SK-N-SH treated with all-trans-retinoic acid at 6 μM for 48 hours (cell line): ENCODE measurements around the gene LAMC1.

Experiments used
- ARNTL ChIP-seq: fragments of 450-650 bp; formaldehyde crosslinking; IDR thresholded peaks from 2 replicates; pipeline ENCODE4 v1.5.0; 2020; ENCODE audit warnings: low read depth, mild to moderate bottlenecking, moderate library complexity, borderline replicate concordance
- BACH2 ChIP-seq: fragments of 250-450 bp; sonication (Bioruptor Pico); IDR thresholded peaks from 2 replicates; pipeline ENCODE4 v1.9.0; 2021; ENCODE audit warnings: mild to moderate bottlenecking, borderline replicate concordance
- SNAI2 ChIP-seq: fragments of 250-450 bp; sonication (Bioruptor Pico); IDR thresholded peaks from 2 replicates; pipeline ENCODE4 v1.5.0; 2020; ENCODE audit warnings: mild to moderate bottlenecking, moderate library complexity
- TCF4 ChIP-seq: fragments of 250-450 bp; sonication (Bioruptor Pico); IDR thresholded peaks from 2 replicates; pipeline ENCODE4 v1.8.0; 2021; ENCODE audit warnings: mild to moderate bottlenecking, moderate library complexity, borderline replicate concordance
- TOX ChIP-seq: fragments of 250-450 bp; sonication (Bioruptor Pico); IDR thresholded peaks from 2 replicates; pipeline ENCODE4 v1.8.0; 2021; ENCODE audit warnings: mild to moderate bottlenecking, moderate library complexity, borderline replicate concordance
- ZC3H10 ChIP-seq: fragments of 250-450 bp; sonication (Bioruptor Pico); IDR thresholded peaks from 2 replicates; pipeline ENCODE4 v1.5.1; 2021; ENCODE audit warnings: mild to moderate bottlenecking, moderate library complexity
- ZFP3 ChIP-seq: fragments of 250-450 bp; sonication (Bioruptor Pico); IDR thresholded peaks from 2 replicates; pipeline ENCODE4 v1.5.0; 2020; ENCODE audit warnings: mild to moderate bottlenecking, moderate library complexity
- ZNF565 ChIP-seq: fragments of 450-650 bp; formaldehyde crosslinking; conservative IDR thresholded peaks from 2 replicates; pipeline ENCODE4 v1.5.0; 2020; ENCODE audit warnings: low read depth, mild to moderate bottlenecking, moderate library complexity
- ZNF8 ChIP-seq: fragments of 450-650 bp; formaldehyde crosslinking; IDR thresholded peaks from 2 replicates; pipeline ENCODE4 v1.5.0; 2020; ENCODE audit warnings: mild to moderate bottlenecking, moderate library complexity
- TF ChIP-seq, protein P1 (sequence below): fragments of 250-450 bp; sonication (Bioruptor Pico); IDR thresholded peaks from 2 replicates; pipeline ENCODE4 v1.8.0; 2020; ENCODE audit warnings: mild to moderate bottlenecking, moderate library complexity, borderline replicate concordance
- TF ChIP-seq, protein P2 (sequence below): fragments of 250-450 bp; sonication (Bioruptor Pico); IDR thresholded peaks from 2 replicates; pipeline ENCODE4 v1.5.1; 2020; ENCODE audit warnings: low read depth, mild to moderate bottlenecking, moderate library complexity
- TF ChIP-seq, protein P3 (sequence below): fragments of 250-450 bp; sonication (Bioruptor Pico); IDR thresholded peaks from 2 replicates; pipeline ENCODE4 v1.5.0; 2020; ENCODE audit warnings: mild to moderate bottlenecking, moderate library complexity

DNA sequence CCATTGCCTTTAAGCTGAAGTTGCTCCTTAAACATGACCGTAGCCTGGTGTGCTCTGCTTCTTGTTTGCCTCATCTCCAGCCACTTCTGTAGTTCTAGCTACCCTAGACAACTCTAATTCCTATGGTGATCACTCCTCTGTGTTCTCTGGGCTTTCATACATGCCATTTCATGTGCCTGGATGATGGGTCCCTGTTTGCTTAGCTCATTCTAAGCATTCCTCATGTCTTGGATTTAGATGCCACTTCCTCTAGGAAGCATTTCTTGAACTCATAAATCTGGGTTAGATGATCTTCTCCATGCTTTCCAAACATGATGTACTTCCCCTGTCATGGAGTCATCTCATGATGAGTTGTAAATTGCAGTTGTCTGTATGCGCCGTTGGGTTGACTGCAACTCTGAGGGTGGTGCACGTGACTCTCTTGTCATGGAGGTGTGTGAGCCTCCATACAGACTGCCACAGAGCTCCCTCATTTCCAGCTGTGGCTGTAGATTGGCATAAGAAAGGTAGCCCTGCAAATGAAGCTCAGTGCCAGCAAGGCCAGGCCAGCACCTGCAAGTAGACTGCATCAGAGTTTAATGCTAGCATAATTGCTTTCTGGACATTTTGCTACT, 77.2 kb downstream of the LAMC1 start:
- no peak for TF ChIP-seq ARNTL (CRISPR knock-in tag)
- no peak for TF ChIP-seq BACH2 (CRISPR knock-in tag)
- TF ChIP-seq, protein P1, sequence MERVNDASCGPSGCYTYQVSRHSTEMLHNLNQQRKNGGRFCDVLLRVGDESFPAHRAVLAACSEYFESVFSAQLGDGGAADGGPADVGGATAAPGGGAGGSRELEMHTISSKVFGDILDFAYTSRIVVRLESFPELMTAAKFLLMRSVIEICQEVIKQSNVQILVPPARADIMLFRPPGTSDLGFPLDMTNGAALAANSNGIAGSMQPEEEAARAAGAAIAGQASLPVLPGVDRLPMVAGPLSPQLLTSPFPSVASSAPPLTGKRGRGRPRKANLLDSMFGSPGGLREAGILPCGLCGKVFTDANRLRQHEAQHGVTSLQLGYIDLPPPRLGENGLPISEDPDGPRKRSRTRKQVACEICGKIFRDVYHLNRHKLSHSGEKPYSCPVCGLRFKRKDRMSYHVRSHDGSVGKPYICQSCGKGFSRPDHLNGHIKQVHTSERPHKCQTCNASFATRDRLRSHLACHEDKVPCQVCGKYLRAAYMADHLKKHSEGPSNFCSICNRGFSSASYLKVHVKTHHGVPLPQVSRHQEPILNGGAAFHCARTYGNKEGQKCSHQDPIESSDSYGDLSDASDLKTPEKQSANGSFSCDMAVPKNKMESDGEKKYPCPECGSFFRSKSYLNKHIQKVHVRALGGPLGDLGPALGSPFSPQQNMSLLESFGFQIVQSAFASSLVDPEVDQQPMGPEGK (CRISPR knock-in tag): no peak
- TF ChIP-seq, protein P2, sequence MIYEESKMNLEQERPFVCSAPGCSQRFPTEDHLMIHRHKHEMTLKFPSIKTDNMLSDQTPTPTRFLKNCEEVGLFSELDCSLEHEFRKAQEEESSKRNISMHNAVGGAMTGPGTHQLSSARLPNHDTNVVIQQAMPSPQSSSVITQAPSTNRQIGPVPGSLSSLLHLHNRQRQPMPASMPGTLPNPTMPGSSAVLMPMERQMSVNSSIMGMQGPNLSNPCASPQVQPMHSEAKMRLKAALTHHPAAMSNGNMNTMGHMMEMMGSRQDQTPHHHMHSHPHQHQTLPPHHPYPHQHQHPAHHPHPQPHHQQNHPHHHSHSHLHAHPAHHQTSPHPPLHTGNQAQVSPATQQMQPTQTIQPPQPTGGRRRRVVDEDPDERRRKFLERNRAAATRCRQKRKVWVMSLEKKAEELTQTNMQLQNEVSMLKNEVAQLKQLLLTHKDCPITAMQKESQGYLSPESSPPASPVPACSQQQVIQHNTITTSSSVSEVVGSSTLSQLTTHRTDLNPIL: no peak
- TF ChIP-seq ZNF565 (CRISPR knock-in tag): no peak
- TF ChIP-seq ZNF8 (CRISPR knock-in tag): no peak
- TF ChIP-seq ZFP3 (CRISPR knock-in tag): no peak
- TF ChIP-seq, protein P3, sequence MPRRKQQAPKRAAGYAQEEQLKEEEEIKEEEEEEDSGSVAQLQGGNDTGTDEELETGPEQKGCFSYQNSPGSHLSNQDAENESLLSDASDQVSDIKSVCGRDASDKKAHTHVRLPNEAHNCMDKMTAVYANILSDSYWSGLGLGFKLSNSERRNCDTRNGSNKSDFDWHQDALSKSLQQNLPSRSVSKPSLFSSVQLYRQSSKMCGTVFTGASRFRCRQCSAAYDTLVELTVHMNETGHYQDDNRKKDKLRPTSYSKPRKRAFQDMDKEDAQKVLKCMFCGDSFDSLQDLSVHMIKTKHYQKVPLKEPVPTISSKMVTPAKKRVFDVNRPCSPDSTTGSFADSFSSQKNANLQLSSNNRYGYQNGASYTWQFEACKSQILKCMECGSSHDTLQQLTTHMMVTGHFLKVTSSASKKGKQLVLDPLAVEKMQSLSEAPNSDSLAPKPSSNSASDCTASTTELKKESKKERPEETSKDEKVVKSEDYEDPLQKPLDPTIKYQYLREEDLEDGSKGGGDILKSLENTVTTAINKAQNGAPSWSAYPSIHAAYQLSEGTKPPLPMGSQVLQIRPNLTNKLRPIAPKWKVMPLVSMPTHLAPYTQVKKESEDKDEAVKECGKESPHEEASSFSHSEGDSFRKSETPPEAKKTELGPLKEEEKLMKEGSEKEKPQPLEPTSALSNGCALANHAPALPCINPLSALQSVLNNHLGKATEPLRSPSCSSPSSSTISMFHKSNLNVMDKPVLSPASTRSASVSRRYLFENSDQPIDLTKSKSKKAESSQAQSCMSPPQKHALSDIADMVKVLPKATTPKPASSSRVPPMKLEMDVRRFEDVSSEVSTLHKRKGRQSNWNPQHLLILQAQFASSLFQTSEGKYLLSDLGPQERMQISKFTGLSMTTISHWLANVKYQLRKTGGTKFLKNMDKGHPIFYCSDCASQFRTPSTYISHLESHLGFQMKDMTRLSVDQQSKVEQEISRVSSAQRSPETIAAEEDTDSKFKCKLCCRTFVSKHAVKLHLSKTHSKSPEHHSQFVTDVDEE (CRISPR knock-in tag): no peak
- no peak for TF ChIP-seq TOX (CRISPR knock-in tag)
- TF ChIP-seq ZC3H10 (CRISPR knock-in tag): no peak
- no peak for TF ChIP-seq TCF4 (CRISPR knock-in tag)
- TF ChIP-seq SNAI2: no peak
